ENCODE results near the gene MBD5. TPM values are rescaled to one million over a fixed set of nuclear protein-coding genes. Genes with fewer than 3 reads are reported as not detected.

The MBD5 gene
- total RNA-seq, 1 experiment from 2014 or later: 33.7 TPM

DNA sequence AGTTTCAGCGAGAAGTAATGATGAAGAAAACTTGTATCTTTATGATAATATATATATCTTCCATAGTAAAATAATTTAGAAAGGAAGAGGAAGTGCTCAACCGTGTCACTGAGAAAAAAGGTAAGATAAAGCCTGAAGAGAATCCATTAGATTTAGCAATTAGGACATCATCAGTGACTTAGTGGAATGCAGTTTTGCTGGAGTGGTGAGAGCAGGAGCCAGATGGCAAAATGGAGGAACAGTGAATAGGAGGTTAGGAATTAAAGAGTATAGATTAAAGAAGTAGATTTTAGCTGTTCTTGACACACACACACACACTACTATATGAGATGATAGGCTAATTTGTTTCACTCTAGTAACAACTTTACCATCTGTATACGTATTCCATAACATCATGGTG lies 466.5 kb downstream of the MBD5 start (continued):
- TF ChIP-seq, protein P1, sequence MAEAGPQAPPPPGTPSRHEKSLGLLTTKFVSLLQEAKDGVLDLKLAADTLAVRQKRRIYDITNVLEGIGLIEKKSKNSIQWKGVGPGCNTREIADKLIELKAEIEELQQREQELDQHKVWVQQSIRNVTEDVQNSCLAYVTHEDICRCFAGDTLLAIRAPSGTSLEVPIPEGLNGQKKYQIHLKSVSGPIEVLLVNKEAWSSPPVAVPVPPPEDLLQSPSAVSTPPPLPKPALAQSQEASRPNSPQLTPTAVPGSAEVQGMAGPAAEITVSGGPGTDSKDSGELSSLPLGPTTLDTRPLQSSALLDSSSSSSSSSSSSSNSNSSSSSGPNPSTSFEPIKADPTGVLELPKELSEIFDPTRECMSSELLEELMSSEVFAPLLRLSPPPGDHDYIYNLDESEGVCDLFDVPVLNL (CRISPR knock-in tag; IDR thresholded peaks at IDR 0.05; ENCODE audit: borderline replicate concordance, low read depth): no peak
- TF ChIP-seq CREB1 (CRISPR knock-in tag; IDR thresholded peaks at IDR 0.05) (no peak), ZNF317 (CRISPR knock-in tag; IDR thresholded peaks at IDR 0.05; ENCODE audit: borderline replicate concordance, low read depth) (no peak), ZNF219 (CRISPR knock-in tag; IDR thresholded peaks at IDR 0.05; ENCODE audit: borderline replicate concordance) (no peak)

- ChIA-PET POLR2A (no interaction called here), CTCF (no interaction called here)
- ATAC-seq (no peak), DNase-seq (ENCODE audit: low spot score) (no peak)
- TF ChIP-seq PRRX2 (CRISPR knock-in tag; IDR thresholded peaks at IDR 0.05) (no peak), EMX1 (CRISPR knock-in tag; IDR thresholded peaks at IDR 0.05) (no peak), GTF2I (CRISPR knock-in tag; conservative IDR thresholded peaks at IDR 0.05) (no peak), MYBL2 (CRISPR knock-in tag; IDR thresholded peaks at IDR 0.05) (no peak), RELA (CRISPR knock-in tag; IDR thresholded peaks at IDR 0.05; ENCODE audit: borderline replicate concordance) (no peak), NR1H2 (CRISPR knock-in tag; IDR thresholded peaks at IDR 0.05) (no peak), ZBTB21 (CRISPR knock-in tag; IDR thresholded peaks at IDR 0.05; ENCODE audit: borderline replicate concordance) (no peak), ZNF121 (CRISPR knock-in tag; IDR thresholded peaks at IDR 0.05) (no peak), SP1 (CRISPR knock-in tag; conservative IDR thresholded peaks at IDR 0.05) (no peak), SOX15 (CRISPR knock-in tag; IDR thresholded peaks at IDR 0.05) (no peak), NFYB (CRISPR knock-in tag; conservative IDR thresholded peaks at IDR 0.05; ENCODE audit: low read depth) (no peak), ELF4 (CRISPR knock-in tag; IDR thresholded peaks at IDR 0.05; ENCODE audit: low read depth) (no peak), CREM (CRISPR knock-in tag; IDR thresholded peaks at IDR 0.05) (no peak), IRF2 (CRISPR knock-in tag; IDR thresholded peaks at IDR 0.05; ENCODE audit: borderline replicate concordance, low read depth) (no peak), HMGXB4 (CRISPR knock-in tag; IDR thresholded peaks at IDR 0.05) (no peak), CREB1 (CRISPR knock-in tag; IDR thresholded peaks at IDR 0.05) (no peak)
- TF ChIP-seq, protein P2, sequence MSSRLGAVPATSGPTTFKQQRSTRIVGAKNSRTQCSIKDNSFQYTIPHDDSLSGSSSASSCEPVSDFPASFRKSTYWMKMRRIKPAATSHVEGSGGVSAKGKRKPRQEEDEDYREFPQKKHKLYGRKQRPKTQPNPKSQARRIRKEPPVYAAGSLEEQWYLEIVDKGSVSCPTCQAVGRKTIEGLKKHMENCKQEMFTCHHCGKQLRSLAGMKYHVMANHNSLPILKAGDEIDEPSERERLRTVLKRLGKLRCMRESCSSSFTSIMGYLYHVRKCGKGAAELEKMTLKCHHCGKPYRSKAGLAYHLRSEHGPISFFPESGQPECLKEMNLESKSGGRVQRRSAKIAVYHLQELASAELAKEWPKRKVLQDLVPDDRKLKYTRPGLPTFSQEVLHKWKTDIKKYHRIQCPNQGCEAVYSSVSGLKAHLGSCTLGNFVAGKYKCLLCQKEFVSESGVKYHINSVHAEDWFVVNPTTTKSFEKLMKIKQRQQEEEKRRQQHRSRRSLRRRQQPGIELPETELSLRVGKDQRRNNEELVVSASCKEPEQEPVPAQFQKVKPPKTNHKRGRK (CRISPR knock-in tag; IDR thresholded peaks at IDR 0.05; ENCODE audit: borderline replicate concordance): no peak
- TF ChIP-seq, protein P3, sequence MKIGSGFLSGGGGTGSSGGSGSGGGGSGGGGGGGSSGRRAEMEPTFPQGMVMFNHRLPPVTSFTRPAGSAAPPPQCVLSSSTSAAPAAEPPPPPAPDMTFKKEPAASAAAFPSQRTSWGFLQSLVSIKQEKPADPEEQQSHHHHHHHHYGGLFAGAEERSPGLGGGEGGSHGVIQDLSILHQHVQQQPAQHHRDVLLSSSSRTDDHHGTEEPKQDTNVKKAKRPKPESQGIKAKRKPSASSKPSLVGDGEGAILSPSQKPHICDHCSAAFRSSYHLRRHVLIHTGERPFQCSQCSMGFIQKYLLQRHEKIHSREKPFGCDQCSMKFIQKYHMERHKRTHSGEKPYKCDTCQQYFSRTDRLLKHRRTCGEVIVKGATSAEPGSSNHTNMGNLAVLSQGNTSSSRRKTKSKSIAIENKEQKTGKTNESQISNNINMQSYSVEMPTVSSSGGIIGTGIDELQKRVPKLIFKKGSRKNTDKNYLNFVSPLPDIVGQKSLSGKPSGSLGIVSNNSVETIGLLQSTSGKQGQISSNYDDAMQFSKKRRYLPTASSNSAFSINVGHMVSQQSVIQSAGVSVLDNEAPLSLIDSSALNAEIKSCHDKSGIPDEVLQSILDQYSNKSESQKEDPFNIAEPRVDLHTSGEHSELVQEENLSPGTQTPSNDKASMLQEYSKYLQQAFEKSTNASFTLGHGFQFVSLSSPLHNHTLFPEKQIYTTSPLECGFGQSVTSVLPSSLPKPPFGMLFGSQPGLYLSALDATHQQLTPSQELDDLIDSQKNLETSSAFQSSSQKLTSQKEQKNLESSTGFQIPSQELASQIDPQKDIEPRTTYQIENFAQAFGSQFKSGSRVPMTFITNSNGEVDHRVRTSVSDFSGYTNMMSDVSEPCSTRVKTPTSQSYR (CRISPR knock-in tag; IDR thresholded peaks at IDR 0.05): no peak
- TF ChIP-seq, protein P4, sequence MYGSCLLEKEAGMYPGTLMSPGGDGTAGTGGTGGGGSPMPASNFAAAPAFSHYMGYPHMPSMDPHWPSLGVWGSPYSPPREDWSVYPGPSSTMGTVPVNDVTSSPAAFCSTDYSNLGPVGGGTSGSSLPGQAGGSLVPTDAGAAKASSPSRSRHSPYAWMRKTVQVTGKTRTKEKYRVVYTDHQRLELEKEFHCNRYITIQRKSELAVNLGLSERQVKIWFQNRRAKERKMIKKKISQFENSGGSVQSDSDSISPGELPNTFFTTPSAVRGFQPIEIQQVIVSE (CRISPR knock-in tag; IDR thresholded peaks at IDR 0.05; ENCODE audit: borderline replicate concordance): no peak
- TF ChIP-seq, protein P5, sequence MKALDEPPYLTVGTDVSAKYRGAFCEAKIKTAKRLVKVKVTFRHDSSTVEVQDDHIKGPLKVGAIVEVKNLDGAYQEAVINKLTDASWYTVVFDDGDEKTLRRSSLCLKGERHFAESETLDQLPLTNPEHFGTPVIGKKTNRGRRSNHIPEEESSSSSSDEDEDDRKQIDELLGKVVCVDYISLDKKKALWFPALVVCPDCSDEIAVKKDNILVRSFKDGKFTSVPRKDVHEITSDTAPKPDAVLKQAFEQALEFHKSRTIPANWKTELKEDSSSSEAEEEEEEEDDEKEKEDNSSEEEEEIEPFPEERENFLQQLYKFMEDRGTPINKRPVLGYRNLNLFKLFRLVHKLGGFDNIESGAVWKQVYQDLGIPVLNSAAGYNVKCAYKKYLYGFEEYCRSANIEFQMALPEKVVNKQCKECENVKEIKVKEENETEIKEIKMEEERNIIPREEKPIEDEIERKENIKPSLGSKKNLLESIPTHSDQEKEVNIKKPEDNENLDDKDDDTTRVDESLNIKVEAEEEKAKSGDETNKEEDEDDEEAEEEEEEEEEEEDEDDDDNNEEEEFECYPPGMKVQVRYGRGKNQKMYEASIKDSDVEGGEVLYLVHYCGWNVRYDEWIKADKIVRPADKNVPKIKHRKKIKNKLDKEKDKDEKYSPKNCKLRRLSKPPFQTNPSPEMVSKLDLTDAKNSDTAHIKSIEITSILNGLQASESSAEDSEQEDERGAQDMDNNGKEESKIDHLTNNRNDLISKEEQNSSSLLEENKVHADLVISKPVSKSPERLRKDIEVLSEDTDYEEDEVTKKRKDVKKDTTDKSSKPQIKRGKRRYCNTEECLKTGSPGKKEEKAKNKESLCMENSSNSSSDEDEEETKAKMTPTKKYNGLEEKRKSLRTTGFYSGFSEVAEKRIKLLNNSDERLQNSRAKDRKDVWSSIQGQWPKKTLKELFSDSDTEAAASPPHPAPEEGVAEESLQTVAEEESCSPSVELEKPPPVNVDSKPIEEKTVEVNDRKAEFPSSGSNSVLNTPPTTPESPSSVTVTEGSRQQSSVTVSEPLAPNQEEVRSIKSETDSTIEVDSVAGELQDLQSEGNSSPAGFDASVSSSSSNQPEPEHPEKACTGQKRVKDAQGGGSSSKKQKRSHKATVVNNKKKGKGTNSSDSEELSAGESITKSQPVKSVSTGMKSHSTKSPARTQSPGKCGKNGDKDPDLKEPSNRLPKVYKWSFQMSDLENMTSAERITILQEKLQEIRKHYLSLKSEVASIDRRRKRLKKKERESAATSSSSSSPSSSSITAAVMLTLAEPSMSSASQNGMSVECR (CRISPR knock-in tag; IDR thresholded peaks at IDR 0.05; ENCODE audit: borderline replicate concordance): no peak
- no peaks in the 10 kb centered on the region for H3K27me3 Mint-ChIP-seq (ENCODE audit: low read depth)
- no peak overlapping the region for H3K4me3 Mint-ChIP-seq
- H3K27ac Mint-ChIP-seq: no peak overlapping the region
- H3K4me1 Mint-ChIP-seq: peaks cover 21% of the 10 kb centered on the region
- H3K36me3 Mint-ChIP-seq: peaks cover 8% of the 10 kb centered on the region
- H3K9me3 Mint-ChIP-seq: peaks cover 9% of the 10 kb centered on the region; the same call in 1 of the 2 replicates
These were observed 470.0 kb downstream of the MBD5 start for GRCh38 chr2:148490840-148491439.
